CD4-positive, alpha-beta T cell treated with Interleukin-6 for 4 hours (primary cell): ENCODE results near the gene RIMBP2.

Experiments
- DNase-seq: peaks from one replicate; pipeline ENCODE4 v3.0.0-alpha.2; 2020; ENCODE audit warnings: mixed read lengths

Gene RIMBP2

DNA sequence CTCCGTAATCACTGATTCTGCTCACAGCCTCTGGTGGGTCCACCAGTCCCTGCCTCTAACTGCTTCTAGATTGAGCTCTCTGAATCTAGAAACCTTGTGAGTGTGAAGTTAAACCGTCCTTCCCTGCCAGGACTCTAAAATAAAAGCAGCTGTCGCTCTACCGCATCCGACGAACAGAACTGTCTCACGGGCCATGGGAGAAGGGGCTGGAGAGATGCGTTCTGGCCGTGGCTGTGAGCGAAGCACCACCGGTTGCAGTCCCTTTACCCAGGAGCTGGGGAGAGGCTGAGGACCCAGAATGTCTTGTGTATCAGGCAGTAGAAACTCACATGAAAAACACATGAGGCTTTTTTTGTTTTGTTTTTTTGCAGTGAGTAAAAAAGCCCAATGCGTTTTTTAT lies 218.8 kb downstream of the RIMBP2 start:
- DNase-seq, result no peak

GRCh38 chr12:130496516-130497120 lies 219.5 kb downstream of the RIMBP2 start:
- no peak for DNase-seq

DNA sequence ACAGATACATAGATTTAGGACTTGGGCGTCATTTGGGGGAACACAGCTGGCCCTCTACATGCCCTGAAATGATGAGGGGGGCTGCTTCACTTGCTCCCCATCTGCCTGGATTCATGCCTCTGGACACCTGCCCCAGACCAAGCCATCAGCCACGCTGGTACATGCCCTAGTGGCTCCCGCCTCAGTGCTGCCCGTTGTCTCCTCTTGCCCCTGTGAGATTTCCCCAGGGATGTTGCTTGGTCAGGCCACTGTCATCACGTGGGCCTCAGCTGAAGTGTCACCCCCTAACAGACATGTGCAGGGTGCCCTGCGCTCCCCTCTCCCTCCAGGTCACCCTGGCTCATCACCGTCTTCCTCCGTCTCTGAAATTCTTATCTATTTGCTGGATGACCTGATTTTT lies 220.9 kb downstream of the RIMBP2 start:
- DNase-seq, result no peak

DNA sequence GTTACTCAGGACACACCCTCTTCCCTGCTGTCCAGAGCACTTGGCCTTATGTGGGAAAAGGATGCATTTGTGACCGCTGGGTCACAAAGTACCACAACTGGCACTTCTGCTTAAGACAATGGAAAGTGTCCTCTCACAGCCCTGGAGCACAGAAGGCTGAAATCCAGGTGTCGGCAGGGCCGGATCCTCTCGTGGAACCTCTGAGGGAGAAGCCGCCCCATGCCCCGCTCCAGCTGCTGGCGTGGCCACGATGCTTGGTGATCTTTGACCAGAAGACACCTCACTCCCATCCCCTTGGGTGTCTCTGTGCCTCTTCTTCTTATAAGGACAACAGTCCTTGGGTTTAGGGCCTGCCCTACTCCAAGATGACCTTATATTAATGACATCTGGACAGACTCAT lies 221.4 kb downstream of the RIMBP2 start:
- DNase-seq, result no peak

GRCh38 chr12:130493951-130494350 lies 222.1 kb downstream of the RIMBP2 start:
- no peak for DNase-seq

DNA sequence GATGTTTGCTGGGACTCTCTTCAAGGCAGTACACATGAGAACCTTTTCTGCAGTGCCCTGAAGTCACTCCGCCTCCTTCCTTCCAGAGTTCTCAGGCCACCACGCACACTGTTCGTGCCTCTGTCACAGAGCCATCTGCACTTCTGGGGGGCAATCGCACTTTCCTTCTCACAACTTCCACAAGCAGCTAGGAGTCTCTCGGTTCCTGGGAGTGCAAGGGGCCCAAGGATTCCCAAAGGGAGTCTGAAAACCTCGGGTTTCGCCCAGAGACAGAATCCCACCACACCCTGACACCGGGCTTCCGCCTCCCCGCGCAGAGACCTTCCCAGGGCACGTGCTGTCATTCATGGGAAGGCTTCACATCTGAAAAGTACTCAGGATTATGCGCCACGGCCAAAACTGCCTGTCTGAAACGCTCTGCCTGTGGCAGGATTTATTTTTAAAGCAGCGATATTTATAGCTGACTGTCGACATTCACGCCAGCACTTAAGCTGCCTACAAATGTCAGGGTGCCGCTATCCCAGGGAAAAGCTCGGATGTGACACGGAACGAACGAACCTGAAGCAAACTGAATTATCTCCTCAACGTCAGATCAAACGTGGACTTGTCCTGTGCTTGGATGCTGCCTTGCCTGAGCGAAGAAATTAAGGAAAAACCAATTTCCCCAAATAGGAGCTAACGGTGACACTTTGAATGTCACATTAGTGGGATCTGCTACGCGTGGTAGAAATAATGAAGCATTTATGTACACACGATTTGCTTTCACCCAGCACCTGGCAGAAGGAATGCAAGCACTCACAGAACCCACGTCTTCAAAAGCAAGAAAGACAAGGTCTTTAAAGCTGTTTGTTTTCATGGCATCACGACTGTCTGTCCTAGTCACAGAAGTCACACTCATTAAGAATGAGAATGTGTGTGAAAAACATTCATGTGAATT lies 224.4 kb downstream of the RIMBP2 start:
- DNase-seq, result no peak

GRCh38 chr12:130490674-130491073 lies 225.4 kb downstream of the RIMBP2 start:
- no peak for DNase-seq

DNA sequence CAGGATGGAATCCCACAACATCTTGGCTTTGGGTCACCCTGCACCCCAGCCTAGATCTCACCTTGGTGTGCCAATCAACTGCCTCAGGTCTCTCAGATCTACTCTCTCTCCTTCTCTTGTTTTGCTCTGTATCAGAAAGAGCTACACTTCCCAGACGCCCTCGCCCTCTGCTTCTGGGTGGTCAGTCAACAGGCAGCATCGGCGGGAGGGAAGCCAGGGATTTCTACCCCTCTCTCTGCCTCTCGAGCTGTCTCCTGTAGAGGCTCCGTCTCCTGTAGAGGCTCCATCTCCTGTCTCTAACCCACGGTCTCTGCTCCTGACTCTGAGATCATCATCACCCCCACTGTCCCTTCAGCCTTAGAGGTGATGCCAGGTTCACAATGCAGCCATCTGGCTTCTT lies 226.8 kb downstream of the RIMBP2 start:
- no peak for DNase-seq

- DNase-seq, result no peak
Measured at GRCh38 chr12:130488358-130488710, 227.8 kb downstream of the RIMBP2 start.

DNA sequence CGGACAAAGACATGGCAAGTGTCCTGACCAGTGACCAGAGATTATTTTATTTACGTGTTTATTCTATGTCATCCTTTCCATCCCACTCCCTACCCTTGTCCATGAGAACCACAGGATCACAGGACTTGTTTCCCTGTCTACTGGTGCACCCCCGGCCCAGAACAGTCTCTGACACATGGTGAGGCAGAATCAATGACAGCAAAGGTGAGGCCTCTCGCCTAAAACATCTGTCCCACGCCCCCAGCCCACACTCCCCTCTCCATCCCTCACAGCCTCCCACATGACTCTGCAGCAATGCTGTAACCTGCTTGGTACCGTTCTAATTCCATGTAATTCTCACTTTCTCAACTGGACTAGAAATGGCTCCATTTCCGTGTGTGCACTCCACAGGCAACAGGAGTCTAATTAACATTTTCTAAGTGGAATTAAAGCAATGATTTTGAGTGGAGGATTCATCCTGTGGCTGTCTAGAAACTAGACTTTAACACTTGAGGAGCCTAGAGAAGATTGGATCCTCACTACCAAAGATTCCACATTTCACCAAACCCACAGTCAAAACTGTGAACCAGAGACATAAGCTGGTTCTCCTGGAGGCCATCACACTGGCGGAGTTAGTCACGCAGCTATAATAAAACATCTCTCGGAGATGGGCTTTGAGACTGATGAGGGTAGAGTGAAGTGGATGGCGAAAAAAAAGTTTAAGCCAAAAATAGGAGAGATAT lies 228.3 kb downstream of the RIMBP2 start:
- DNase-seq, result no peak

DNA sequence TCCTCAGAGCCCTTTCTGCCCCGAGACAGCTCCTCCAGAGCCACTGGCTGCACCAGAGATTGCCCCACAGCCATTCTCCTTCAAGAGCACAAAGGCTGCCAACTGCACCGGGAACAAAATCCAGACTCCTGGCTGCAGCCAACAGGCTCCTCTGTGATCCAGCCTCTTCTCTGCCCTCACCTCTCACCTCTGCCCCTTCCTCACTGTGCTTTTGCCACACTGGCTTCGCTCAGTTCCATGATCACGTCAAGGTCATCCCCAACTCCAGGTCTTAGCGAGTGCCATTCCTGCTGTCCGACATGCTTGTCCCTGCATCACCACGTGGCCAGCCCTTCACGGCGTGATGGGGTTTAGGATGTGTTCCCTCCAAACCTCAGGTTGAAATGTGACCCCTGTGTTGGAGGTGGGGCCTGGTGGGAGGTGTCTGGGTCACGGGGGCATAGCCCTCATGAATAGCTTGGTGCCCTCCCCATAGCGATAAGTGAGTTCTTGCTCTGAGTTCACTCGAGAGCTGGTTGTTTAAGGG lies 229.1 kb downstream of the RIMBP2 start:
- DNase-seq, result no peak

- DNase-seq, result no peak
Measured at GRCh38 chr12:130486146-130486435, 230.0 kb downstream of the RIMBP2 start.

DNA sequence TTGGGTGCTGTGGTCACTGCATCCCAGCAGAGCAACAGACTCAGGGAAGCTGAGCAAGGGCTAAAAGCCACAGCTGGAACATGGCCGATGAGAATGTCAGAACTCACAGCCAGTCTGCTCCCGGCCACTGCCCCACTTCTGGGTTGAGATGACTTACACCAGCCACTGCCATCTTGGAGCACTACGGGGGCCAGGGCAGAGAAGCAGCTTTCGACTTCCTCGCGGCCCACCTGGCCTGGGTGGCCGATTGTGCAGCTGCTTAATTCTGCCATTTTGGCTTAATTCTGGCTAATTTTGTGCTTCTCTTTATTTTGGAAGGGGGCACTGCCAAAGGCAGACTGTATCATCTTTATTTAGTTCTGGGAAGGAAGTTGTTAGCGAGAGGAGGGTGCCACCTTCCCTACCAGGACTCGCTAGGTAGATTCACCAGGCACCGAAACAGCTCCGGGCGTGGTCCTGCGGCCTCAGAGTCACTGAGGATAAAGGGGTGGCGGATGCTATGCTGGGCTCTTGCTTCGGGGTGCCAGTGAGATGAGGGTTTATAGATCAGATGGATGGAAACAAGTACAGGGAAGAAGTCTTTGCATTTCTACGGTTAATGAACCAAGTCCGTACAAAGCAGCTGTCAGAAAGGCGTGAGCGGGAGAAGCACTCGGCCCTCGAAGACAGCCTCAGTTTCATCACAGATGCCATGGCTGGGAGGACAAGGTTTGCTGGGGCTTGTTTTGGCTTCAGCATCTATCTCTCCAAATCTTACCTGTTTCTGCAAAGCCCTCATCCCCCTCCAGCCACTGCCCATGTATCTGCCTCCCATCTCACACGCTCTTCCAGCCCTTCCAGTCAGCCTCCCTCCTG lies 230.6 kb downstream of the RIMBP2 start:
- DNase-seq, result no peak

DNA sequence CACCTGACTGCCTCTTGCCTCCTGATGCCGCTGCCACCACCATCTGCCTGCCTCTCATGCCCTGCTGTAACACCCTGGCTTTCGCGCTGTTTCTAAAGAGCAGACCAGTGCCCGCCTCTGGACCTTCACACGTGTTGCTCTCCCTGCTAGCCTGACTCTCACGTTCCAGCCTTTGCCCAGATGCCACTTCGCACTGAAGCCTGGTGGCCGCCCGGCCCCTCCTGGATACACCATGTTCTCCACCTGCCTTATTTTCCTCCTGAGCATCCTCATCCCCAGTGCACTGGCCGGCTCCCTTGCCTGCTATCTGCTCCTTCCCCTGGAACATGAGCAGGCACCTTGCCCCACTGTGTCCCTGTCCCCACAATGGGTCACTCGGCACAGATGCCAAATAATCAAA lies 231.9 kb downstream of the RIMBP2 start:
- no peak for DNase-seq

GRCh38 chr12:130483616-130484180 lies 232.4 kb downstream of the RIMBP2 start:
- no peak for DNase-seq

DNA sequence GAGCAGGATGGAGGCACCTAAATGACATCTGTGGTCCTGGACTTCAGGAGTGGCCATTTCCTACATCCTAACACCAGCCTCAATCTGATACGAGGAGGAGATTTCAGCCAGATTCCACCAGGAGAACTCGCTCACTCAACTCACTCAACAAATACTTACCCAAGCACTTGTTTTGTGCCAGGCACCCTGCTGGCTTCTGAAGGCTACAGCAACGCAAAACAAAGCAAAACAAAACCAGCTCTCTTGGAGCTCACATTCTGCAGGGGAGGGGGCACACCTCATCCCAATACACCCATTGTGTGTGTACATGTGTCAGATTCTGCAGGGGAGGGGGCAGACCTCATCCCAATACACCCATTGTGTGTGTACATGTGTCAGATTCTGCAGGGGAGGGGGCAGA lies 233.7 kb downstream of the RIMBP2 start:
- no peak for DNase-seq

GRCh38 chr12:130481392-130481879 lies 234.7 kb downstream of the RIMBP2 start:
- no peak for DNase-seq

- DNase-seq, result no peak
Measured at GRCh38 chr12:130480887-130481286, 235.2 kb downstream of the RIMBP2 start.

- no peak for DNase-seq
Measured at GRCh38 chr12:130480231-130480630, 235.9 kb downstream of the RIMBP2 start.

DNA sequence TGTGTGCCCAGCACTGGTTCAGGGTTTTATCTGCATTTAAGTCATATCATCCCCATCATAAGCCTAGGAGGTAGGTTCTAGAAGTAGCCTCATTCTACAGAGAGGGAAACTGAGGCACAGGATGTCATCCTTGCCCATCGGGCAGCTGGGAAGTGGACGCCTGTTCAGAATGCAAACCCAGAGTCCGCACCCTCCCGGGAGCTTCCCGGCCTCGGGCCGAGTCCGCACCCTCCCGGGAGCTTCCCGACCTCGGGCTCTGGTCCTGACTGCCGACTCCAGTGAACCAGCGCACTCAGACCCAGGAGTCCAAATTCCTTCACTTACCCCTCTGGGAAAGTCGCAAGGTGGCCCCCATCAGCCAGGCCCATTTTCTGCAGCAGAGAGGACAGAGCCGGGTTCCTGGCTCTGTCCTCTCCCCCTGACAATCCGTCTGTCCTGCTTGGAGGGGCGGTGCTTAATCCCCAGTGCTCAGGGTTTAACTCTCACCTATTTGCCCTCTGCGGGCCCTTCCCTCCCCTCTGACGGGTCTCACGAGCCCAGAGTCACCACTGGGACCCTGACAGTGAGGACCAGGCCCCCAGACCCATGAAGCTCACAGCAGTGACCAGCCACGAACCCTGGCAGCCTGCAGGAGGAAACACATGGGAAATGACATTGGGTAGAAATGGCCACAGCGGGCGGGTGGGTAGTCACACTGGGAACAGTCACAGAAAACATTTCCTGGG lies 236.5 kb downstream of the RIMBP2 start:
- no peak for DNase-seq

GRCh38 chr12:130478786-130479185 lies 237.3 kb downstream of the RIMBP2 start:
- no peak for DNase-seq

DNA sequence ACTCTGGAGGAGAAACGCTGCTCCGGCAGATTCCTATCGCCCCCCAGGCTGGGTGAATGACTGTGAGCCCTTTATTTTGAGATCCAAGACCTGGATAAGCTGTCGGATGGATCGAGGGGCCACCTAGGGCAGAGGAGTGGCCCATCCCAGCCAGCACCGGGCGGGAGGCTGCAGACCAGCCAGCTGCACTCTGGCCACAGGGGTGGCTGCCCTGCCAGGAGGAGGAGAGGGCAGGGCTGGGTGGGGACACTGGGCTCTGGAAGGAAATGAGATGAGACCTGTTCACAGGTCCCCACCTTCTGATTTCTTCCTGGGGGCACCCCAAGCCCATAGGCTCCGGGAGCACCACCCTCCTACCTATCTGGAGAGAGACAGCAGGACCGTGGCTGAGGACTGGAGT lies 238.4 kb downstream of the RIMBP2 start:
- no peak for DNase-seq
